ENCODE results near the gene STK25.

The STK25 gene

DNA sequence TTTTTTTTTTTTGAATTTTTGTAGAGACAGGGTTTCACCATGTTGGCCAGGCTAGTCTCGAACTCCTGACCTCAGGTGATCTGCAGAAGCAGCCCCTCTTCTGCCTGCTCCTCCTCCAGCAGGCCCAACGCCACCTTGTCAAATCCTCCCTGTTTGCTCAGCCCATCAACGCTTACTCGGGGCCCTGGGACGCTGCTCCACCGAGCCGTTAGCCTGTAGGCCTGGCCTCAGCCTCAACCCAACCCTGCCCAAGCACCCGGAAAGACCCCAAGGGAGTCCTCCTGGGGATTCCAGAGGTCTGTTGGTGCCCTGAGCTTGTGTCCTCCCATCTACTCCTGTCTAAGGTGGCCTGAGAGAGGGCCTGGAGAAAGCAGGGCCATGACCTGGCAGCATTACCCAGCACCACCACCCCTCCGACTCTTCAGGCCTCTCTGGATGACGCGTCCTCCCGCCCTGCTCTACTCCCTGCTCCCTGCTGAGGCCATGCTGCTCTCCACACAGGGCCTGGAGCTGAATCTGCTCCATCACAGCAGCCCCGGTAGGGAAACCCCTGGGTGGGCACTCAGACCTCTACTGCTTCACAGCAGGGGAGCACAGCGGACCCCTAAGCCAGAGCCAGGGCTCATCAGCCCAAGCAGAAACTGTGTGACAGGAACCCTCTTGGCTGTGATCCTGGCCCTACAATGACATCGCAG is 3.2 kb downstream of the STK25 start:
- Histone ChIP-seq H2AFZ (ENCODE audit: low read depth, low read length) (no peak overlapping the region), H3K4me2 (ENCODE audit: low read length) (no peak overlapping the region), H3K27ac (ENCODE audit: low read length) (no peak overlapping the region), H3K9ac (ENCODE audit: low read length) (no peak overlapping the region), H3K4me3 (ENCODE audit: low read length) (no peak overlapping the region), H3K36me3 (replicated peaks; ENCODE audit: low read depth, low read length) (no peaks in the 10 kb centered on the region), H3K79me2 (ENCODE audit: low read length) (peaks cover 22% of the 10 kb centered on the region), H4K20me1 (ENCODE audit: insufficient read depth, low read length) (no peaks in the 10 kb centered on the region), H3K9me3 (ENCODE audit: insufficient read depth, low read length) (no peaks in the 10 kb centered on the region), H3K27me3 (ENCODE audit: low read depth, low read length) (no peaks in the 10 kb centered on the region), H3K4me1 (ENCODE audit: low read length) (peaks cover 11% of the 10 kb centered on the region)
- no peak for TF ChIP-seq EZH2phosphoT487 (IDR thresholded peaks at IDR 0.05; ENCODE audit: low read depth)

DNA sequence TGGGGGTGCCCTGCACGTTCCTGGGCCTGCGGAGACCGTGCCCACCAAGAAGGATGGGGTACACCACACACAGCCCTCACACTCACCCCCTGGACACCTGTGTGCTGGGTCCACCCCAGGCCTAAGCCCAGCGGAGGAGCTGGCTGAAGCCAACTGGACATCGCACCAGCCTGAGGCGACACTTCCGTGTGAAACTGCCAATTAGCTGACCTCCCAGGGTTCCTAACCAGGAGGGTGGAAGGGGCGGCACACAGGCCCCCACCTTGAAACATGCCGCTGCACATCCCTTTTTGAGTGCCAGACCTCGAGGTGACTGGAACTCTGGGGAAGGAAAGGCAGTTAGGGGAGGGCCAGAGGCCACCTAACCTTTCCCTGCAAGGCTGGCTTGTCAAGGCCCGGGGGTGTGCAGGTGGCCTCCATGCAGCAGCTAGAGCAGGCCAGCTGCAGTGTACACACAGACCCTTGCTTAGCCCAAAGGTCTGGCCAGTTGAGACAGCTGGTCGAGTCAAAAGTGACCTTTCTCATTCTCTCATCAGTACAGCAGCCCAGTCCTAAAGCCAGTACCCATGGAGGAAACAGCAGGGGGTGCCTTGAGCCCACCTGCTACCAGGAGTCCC is 4.5 kb downstream of the STK25 start:
- no peak overlapping the region for H3K27ac ChIP-seq (ENCODE audit: low read length)
- H3K4me1 ChIP-seq (ENCODE audit: low read length): peaks cover 8% of the 10 kb centered on the region
- H3K4me3 ChIP-seq (ENCODE audit: low read length): no peak overlapping the region
- H3K4me2 ChIP-seq (ENCODE audit: low read length): no peak overlapping the region
- no peaks in the 10 kb centered on the region for H3K27me3 ChIP-seq (ENCODE audit: low read depth, low read length)
- no peak for TF ChIP-seq EZH2phosphoT487 (IDR thresholded peaks at IDR 0.05; ENCODE audit: low read depth)
- TF ChIP-seq, protein P1, sequence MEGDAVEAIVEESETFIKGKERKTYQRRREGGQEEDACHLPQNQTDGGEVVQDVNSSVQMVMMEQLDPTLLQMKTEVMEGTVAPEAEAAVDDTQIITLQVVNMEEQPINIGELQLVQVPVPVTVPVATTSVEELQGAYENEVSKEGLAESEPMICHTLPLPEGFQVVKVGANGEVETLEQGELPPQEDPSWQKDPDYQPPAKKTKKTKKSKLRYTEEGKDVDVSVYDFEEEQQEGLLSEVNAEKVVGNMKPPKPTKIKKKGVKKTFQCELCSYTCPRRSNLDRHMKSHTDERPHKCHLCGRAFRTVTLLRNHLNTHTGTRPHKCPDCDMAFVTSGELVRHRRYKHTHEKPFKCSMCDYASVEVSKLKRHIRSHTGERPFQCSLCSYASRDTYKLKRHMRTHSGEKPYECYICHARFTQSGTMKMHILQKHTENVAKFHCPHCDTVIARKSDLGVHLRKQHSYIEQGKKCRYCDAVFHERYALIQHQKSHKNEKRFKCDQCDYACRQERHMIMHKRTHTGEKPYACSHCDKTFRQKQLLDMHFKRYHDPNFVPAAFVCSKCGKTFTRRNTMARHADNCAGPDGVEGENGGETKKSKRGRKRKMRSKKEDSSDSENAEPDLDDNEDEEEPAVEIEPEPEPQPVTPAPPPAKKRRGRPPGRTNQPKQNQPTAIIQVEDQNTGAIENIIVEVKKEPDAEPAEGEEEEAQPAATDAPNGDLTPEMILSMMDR (IDR thresholded peaks at IDR 0.05; ENCODE audit: low read depth, low read length): no peak
- no peaks in the 10 kb centered on the region for H3K9me3 ChIP-seq (ENCODE audit: insufficient read depth, low read length)
- no peak overlapping the region for H3K9ac ChIP-seq (ENCODE audit: low read length)
- peaks cover 22% of the 10 kb centered on the region for H3K79me2 ChIP-seq (ENCODE audit: low read length)
- H2AFZ ChIP-seq (ENCODE audit: low read depth, low read length): no peak overlapping the region
- H4K20me1 ChIP-seq (ENCODE audit: insufficient read depth, low read length): no peaks in the 10 kb centered on the region
- H3K36me3 ChIP-seq (replicated peaks; ENCODE audit: low read depth, low read length): no peaks in the 10 kb centered on the region

DNA sequence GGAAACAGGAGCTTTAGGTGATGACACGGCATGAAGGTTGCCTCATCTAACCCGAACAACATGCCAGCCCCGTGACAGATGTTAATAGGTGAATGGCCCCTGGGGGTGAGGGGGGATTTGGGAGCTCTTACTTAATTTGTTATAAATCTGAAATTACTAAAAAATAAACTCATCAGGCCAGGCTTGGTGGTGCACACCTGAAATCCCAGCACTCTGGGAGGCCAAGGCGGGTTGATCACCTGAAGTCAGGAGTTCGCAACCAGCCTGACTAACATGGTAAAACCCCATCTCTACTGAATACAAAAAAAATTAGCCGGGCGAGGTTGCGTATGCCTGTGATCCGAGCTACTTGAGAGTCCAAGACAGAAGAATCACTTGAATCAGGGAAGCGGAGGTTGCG is 6.1 kb downstream of the STK25 start:
- Histone ChIP-seq H3K9ac (ENCODE audit: low read length) (no peak overlapping the region), H3K36me3 (replicated peaks; ENCODE audit: low read depth, low read length) (no peaks in the 10 kb centered on the region), H2AFZ (ENCODE audit: low read depth, low read length) (no peak overlapping the region), H3K4me1 (ENCODE audit: low read length) (0 out of 2 replicates have a peak, but pooled peaks cover 2% of the 10 kb centered on the region), H3K9me3 (ENCODE audit: insufficient read depth, low read length) (no peaks in the 10 kb centered on the region), H3K27me3 (ENCODE audit: low read depth, low read length) (no peaks in the 10 kb centered on the region), H3K27ac (ENCODE audit: low read length) (no peak overlapping the region), H3K79me2 (ENCODE audit: low read length) (peaks cover 13% of the 10 kb centered on the region), H3K4me3 (ENCODE audit: low read length) (no peak overlapping the region), H4K20me1 (ENCODE audit: insufficient read depth, low read length) (no peaks in the 10 kb centered on the region), H3K4me2 (ENCODE audit: low read length) (no peak overlapping the region)
- TF ChIP-seq EZH2phosphoT487 (IDR thresholded peaks at IDR 0.05; ENCODE audit: low read depth): no peak
- TF ChIP-seq, protein P1 (IDR thresholded peaks at IDR 0.05; ENCODE audit: low read depth, low read length): no peak

DNA sequence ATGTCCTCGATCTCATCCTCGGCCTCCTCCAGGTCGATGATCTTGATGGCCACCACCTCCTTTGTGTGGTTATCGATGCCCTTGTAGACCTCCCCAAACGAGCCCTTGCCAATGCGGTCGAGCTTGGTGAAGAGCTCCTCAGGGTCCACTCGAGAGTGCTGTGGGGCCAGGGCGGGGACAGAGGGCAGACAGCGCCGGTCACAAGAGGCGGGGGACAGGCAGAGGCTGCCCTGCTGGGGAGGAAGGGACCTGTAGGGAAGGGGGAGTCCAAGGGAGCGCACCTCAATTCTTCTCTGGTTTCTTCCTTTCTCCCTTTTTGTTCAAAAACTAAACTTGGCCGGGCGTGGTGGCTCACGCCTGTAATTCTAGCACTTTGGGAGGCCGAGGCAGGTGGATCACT is 6.8 kb downstream of the STK25 start:
- Histone ChIP-seq H3K4me3 (ENCODE audit: low read length) (no peak overlapping the region), H3K9ac (ENCODE audit: low read length) (no peak overlapping the region), H2AFZ (ENCODE audit: low read depth, low read length) (no peak overlapping the region), H3K27me3 (ENCODE audit: low read depth, low read length) (no peaks in the 10 kb centered on the region), H3K27ac (ENCODE audit: low read length) (no peak overlapping the region), H3K79me2 (ENCODE audit: low read length) (peaks cover 7% of the 10 kb centered on the region; the same call in 1 of the 2 replicates), H3K9me3 (ENCODE audit: insufficient read depth, low read length) (no peaks in the 10 kb centered on the region), H4K20me1 (ENCODE audit: insufficient read depth, low read length) (no peaks in the 10 kb centered on the region), H3K4me1 (ENCODE audit: low read length) (no peaks in the 10 kb centered on the region), H3K4me2 (ENCODE audit: low read length) (no peak overlapping the region), H3K36me3 (replicated peaks; ENCODE audit: low read depth, low read length) (no peaks in the 10 kb centered on the region)
- no peak for TF ChIP-seq EZH2phosphoT487 (IDR thresholded peaks at IDR 0.05; ENCODE audit: low read depth)
- TF ChIP-seq, protein P1 (IDR thresholded peaks at IDR 0.05; ENCODE audit: low read depth, low read length): no peak
